NCI-H1417 (cell line): ENCODE measurements around the gene CRCP.
"Not testable (repeated sequence)": the region's sequence is repeated elsewhere in the genome, so short reads cannot be mapped to it uniquely, and the experiment has no call there.

Experiments
- DNase-seq, 3 experiments: peaks; one replicate each; lab custom pipeline; 2025; lab: John Stamatoyannopoulos, UW

The CRCP gene

DNA sequence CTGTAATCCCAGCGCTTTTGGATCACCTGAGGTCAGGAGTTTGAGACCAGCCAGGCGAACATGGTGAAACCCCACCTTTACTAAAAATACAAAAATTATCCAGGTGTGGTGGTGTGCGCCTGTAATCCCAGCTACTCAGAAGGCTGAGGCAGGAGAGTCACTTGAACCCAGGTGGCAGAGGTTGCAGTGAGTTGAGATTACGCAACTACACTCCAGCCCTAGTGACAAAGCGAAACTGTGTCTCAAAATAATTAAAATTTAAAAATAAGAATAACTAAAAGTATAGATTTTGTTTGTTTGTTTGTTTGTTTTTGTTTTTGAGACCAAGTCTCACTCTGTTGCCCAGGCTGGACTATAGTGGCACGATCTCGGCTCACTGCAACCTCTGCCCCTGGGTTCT, 41.4 kb downstream of the CRCP start:
- DNase-seq, result not testable (repeated sequence)

DNA sequence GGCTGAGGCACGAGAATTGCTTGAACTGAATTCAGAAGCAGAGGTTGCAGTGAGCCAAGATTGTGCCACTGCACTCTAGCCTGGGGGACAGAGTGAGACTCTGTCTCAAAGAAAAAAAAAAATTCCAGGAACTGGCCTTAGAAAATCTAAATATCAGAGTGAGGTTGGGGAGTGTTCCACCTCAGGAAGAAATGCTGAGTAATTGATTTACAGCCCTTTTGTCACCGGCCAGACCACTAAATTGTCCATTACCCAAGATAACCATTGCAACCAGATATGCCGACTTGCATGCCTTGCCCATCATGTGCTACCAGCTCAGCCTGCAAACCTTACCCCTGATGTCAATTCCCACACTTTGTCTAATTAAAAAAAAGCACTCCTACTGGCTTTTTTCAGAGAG, 42.4 kb downstream of the CRCP start:
- DNase-seq, result no peak

DNA sequence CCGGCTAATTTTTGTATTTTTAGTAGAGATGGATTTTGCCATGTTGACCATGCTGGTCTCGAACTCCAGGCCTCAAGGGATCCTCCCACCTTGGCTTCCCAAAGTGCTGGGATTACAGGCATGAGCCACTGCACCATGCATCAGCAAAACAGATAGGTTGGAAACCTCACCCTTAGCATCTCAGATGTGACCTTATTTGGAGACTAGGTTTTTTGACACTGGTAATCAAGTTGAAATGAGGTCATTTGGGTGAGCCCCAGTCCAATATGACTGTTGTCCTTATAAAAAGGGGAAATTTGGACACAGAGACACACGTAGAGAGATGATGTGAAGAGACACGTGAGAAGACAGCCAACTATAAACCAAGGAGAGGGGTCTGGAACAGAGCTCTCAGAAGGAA, 48.0 kb downstream of the CRCP start:
- no peak for DNase-seq

DNA sequence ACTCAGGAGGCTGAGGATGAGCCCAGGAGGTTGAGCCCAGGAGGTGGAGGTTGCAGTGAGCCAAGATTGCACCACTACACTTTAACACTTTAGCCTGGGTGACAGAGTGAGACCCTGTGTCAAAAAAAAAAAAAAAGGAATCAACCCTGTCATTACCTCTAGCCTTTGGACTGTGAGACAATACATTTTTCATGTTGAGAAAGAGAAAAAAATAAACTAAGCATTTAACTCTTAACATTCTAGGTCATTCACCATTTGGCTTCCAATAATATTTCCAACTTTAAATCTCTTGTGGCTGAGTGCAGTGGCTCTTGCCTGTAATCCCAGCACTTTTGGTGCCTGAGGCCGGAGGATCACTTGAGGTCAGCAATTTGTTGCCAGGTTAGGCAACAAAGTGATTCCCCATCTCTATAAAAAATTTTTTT, 48.6 kb downstream of the CRCP start:
- no peak for DNase-seq

DNA sequence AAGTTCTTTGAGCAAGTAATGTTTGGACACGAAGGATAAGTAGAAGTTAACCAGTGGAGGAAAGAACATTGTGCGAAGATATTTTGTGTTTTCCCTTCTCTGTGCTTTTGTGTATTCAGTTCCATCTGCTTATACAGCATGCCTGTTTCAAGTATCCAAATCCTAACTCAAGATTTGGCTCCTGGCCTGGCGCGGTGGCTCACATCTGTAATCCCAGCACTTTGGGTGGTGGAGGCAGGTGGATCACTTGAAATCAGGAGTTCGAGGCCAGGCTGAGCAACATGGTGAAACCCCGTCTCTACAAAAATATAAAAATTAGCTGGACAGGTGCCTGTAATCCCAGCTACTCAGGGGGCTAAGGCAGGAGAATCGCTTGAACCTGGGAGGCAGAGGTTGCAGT, 49.7 kb downstream of the CRCP start:
- DNase-seq, result no peak

DNA sequence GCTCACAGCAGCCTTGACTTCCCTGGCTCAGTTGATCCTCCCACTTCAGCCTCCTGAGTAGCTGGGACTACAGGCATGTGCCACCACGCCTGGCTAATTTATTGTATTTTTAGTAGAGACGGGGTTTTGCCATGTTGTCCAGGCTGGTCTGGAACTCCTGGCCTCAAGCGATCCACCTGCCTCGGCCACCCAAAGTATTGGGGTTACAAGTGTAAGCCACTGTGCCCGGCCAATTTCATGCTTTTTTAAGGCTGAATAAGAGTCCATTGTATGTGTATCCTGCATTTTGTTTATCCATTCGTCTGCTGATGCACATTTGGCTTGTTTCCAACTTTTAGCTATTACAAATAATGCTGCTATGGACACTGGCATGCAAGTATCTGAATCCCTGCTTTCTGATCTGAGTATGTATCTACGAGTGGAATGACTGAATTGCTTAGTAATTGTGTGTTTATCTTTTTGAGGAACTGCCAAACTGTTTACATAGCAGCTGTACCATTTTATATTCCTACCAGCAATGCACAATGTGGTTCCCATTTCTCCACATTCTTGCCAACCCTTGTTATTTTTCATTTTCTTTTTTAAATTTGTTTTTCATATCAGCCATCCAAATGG, 53.2 kb downstream of the CRCP start:
- DNase-seq, result peak in 2 of 3 experiments; percentile 16 to 52

DNA sequence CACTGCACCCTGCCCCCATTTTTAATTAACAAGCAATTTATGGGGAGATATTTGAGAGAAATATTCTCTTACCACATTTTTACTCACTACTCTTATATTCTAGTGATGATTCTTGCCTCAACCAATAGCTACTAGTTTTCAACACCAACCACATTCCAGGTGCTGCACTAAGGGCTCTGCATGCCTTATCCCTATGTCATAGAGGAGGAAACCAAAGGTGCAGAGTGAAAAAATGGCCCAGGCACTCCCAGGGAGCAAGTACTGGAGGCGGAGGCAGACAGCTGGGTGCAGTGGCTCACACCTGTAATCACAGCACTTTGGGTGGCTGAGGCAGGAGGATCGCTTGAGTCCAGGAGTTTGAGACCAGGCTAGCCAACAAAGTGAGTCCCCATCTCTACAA, 55.0 kb downstream of the CRCP start:
- DNase-seq, result no peak

DNA sequence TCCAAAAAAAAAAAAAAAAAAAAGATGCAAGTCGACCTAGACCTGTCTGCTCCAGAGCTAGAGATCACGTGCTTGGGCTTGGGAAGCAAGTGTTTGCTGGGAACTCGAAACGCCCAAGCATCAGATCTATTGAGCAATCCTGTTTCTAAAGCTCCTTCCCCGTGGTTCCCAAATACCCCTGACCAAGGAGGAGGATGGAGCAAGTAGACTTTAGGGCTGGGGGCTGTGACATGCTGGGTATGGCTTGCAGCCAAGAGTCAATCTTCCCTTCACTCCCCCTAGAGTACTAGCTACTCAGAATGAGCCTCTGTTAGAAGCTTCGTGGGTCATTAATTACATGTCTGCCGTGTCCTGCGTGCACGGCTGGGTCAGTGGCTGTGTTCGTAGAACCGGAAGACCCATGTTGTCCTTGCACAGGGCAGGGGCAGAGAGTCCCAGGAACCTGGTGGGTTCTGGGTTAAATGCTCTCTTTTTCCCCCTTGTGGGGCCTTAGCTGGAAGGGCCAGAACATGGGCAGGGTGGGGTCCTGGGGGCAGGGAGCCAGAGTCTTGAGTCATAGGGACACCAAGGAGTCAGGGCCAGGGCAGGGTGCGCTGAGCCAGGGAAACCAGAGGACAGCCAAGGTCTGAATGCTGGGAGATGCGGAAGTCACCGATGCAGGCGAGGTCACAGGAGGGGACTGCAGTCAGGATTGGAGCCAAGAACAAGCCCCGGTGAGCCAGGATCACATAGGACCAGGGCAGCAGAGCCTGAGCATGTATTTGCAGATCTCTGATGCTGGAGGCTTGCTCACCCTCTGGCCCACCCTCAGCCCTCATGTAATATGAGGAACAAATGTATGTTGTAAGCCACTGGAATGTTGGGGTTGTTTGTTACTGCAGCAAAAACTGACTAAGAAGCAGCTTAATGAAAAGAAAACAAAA, 55.9 kb downstream of the CRCP start:
- DNase-seq, result no peak

DNA sequence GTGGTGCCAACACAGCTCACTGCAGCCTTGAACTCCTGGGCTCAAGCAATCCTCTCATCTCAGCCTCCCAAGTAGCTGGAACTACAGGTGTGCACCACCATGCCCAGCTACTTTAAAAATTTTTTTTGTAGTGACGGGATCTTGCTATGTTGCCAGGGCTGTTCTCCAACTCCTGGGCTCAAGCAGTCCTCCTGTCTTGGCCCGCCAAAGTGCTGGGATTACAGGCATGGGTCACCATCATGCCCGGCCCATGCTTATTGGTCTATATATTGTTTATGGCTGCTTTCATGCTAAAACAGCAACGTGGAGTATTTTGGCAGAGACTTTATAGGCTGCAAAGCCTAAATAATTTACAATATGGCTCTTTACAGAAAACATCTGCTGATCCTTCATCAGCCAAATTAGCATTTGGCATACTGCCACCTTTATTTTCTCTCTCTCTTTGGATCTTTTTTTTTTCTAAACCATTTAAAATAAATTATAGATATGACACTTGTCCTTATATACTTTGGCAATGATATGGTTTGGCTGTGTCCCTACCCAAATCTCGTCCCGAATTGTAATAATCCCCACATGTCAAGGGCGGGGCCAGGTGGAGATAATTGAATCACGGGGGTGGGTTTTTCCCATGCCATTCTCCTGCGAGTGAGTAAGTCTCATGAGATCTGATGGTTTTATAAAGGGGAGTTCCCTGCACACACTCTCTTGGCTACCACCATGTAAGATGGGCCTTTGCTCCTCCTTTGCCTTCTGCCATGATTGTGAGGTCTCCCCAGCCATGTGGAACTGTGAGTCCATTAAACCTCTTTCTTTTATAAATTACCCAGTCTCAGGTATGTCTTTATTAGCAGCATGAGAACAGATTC, 58.1 kb downstream of the CRCP start:
- DNase-seq, result not testable (repeated sequence)

DNA sequence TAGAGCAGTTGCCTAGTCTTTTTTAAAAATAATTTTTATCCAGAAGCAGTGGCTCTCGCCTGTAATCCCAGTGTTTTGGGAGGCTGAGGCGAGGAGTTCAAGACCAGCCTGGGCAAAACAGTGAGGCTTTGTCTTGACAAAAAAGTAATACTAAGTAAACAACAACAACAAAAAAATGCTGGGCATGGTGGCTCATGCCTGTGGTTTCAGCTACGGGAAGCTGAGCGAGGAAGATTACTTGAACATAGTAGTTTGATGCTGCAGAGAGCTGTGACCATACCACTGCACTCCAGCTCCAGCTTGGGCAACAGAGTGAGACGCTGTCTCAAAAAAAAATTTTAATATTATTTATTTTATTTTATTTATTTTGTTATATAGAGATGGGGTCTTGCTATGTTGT, 59.2 kb downstream of the CRCP start:
- DNase-seq, result no peak

DNA sequence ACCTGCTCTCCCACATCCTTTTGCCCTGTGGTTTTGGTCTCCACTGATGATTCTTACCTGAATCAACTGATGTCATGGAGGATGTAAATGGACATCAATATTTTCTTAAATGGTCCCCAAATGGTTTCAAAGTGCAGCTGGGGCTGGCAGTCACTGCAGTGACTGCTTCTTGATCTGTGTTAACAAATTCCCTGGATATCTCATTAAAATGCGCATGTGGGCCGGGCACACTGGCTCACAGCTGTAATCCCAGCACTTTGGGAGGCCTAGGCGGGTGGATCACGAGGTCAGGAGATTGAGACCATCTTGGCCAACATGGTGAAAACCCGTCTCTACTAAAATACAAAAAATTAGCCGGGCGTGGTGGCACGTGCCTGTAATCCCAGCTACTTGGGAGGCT, 60.4 kb downstream of the CRCP start:
- not testable (repeated sequence) for DNase-seq

DNA sequence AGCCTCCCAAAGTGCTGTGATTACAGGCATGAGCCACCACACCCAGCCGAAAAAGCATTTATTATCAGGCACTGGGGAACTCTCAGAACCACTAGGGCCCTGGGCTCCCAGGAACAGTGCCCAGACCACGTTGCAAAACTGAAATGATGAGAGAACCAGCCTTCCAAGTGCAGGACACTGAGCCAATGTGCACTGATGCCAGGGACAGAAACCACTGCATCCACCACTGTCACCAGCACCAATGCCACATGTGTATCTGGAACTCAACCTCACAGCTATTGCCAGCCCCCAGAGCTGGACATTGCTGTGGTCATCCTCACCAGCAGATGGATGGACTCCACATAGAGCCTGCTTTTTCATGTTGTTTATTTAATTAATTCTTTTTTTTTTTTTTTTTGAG, 62.3 kb downstream of the CRCP start:
- DNase-seq, result no peak

DNA sequence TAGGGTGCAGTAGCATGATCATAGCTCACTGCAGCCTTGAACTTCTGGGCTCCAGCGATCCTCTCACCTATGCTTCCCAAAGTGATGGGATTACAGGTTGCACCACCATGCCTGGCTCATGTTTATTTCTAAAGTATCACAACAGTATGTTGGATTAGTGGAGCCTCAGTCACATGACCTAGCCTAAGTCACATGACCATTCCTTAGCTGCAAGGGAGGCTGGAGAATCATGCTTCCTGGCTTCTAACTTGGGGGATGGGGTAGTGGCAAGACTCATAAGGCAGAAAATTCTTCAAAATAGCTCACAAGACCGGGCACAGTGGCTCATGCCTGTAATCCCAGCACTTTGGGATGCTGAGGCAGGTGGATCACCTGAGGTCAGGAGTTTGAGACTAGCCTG, 63.6 kb downstream of the CRCP start:
- no peak for DNase-seq

DNA sequence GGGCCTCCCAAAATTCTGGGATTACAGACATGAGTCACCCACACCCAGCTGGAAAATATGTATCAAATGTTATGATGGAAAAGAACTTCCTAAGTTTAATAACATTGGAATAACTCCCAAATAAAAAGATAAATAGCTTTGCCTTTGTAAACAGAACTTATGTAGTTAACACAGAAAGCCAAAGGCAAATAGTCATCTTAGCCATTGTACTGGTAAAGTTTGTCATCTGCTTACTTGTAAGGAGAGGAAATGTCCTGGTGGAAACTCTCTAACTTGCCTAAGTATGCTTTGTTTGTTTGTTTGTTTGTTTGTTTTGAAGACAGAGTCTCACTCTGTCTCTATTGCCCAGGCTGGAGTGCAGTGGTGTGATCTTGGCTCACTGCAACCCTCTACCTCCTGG, 66.7 kb downstream of the CRCP start:
- DNase-seq, result no peak

DNA sequence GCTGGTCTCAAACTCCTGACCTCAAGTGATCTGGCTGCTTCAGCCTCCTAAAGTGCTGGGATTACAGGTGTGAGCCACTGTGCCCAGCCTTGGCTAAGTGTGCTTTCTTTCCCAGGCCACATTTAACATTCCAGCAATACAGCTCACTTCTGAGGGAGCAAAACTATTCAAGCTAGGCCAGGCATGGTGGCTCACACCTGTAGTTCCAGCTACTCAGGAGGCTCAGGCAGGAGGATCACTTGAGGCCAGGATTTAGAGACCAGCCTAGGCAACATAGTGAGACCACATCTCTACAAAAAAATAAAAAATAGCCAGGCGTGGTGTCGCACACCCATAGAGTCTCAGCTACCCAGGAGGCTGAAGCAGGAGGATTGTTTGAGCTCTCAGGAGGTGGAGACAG, 67.2 kb downstream of the CRCP start:
- DNase-seq, result no peak

DNA sequence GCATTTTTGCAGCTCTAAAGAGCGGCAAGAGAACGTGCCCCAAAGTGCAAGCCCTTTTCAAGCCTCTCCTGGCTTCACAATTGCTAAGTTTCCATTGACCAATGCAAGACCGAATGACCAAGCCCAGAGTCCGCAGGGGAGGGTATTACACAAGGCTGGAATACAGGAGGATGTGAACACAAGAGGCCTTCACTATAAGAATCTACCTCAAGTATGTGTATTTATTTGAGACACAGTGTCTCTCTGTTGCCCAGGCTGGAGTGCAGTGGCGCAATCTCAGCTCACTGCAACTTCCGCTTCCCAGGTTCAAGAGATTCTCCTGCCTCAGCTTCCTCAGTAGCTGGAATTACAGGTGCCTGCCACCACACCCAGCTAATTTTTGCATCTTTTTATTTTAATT, 68.3 kb downstream of the CRCP start:
- DNase-seq, result no peak

DNA sequence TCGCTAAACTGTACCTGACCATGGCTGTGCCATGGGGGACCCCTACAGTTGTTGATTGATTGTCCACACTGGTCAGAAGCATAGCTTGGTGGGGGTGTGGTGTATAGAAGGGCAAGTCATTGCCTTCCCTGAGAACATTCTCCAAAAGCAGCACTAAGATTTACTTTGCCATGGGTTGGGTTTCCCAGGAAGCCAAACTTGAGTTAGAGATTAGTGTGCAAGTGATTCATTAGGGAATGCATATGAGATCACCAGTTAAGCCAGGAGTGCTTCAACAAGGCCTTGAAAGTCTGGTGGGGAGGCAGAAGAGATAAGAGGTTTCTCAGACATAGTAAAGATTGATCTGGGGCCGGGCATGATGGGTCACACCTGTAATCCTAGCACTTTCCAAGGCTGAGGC, 69.1 kb downstream of the CRCP start:
- DNase-seq, result no peak

DNA sequence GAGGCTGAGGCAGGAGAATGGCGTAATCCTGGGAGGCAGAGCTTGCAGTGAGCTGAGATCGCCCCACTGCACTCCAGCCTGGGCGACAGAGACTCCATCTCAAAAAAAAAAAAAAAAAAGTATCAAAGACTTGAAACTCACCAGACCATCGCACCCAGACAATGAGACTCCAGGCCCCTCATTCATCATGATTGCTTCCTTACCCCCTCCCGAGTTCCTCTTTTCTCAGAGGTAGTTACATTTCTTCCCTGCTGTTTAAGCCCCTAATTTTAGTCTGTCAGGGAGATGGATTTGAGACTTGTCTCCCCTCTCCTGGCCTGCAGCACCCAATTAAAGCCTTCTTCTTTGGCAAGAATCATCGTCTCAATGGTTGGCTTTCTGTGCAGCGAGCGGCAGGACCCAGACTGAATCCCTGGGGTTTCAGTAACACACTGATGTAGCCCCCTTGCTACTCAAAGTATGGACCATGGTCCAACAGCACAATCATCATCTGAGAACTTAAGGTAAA, 71.1 kb downstream of the CRCP start:
- no peak for DNase-seq

DNA sequence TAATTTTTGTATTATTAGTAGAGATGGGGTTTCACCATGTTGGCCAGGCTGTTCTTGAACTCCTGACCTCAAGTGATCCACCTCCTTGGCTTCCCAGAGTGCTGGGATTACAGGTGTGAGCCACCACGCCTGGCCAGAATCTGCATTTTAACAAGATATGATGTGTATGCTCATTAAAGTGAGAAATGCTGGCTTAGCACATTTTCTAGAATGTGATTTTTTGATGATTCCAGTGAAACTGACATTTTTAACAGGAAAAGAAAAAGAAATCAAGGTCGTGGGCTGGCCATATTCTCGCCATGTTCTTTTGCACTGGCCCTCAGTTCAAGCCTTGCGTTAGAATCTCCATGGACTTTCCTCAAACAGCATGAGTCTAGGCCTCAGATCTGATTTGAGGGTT, 72.3 kb downstream of the CRCP start:
- no peak for DNase-seq

DNA sequence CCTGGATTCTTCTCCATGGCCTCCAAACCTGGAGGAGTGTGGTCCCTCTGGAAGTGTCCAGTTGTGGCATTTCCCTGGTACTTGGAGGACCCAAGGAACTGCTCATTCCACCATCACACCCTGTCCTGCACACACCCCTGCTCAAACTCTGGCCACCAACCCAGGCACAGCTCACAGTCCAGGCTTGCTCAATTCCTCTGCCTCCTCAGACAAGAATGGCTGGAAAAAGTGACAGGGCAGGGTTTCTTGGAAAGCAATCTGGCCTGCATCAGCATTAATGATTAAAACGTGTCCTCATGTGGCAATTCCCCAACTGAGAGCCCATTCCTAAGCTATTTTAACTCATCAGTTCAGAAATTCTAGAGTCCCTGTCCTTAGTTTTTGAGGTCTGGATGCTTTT, 73.3 kb downstream of the CRCP start:
- DNase-seq, result no peak

DNA sequence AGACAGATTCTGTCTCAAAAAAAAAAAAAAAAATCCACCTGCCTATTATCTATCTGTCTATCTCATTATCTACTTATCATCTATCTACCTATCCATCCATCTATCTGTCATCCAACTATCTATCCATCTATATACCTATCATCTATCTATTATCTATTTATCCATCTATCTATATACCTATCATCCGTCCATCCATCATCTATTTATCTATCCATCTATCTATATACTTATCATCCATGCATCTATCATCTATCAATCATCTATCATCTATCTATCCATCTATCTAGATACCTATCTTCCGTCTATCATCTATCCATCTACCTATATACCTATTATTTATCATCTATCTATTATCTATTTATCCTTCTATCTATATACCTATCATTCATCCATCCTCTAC, 74.0 kb downstream of the CRCP start:
- DNase-seq, result no peak

DNA sequence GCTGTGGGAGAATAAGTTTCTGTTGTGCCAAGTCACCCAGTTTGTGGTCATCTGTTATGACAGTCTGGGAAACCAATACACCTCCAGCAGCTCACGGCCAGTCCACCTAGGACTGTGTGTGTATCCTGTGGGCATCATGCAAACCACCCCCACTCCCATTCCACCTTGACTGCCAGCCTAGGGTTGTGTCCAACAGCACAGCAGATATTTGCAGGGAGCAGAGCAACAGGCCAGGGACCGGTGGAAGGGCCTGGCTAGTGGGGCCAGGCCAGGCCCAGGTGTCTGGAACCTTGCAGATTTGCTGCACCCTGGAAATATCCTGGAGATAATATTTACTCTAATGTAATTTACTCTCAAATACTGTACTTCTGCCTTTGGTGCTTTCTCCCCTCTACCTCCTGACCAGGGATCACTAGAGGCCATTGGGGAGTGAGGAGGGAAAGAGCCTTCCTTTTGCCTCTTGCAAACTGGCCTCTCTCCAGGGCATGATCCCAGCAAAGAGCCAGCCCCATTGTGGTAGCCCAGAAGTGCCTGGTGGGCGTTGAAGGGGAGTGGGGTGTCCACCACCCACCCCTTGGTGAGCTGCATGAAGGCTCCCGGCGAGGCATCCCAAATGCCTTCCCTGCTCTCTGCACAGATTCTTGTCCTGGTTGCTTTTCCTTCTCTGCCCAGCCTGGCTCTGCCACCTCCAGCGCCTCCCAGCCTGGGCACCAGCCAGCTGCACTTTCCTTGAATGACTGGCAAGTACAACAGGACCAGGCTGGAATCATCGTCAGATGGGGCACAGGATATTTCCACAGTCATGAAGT, 75.3 kb downstream of the CRCP start:
- DNase-seq, result no peak
